GM19468 (cell line): ENCODE measurements around the gene NCOA6.
"Not testable (repeated sequence)": the region's sequence is repeated elsewhere in the genome, so short reads cannot be mapped to it uniquely, and the experiment has no call there.

ENCODE experiments used
- ATAC-seq: cut with Tn5 transposase; IDR thresholded peaks from one replicate; pipeline ENCODE4 v1.9.1; 2021; ENCODE audit warnings: mild to moderate bottlenecking, moderate library complexity, moderate number of reproducible peaks; ENCODE audit not compliant: unreplicated experiment; ENCODE audit errors: extremely low read depth

NCOA6 gene

GRCh38 chr20:34780291-34780690, 45.2 kb downstream of the NCOA6 start:
- ATAC-seq: not testable (repeated sequence)

GRCh38 chr20:34776177-34776576, 49.3 kb downstream of the NCOA6 start:
- no peak for ATAC-seq

DNA sequence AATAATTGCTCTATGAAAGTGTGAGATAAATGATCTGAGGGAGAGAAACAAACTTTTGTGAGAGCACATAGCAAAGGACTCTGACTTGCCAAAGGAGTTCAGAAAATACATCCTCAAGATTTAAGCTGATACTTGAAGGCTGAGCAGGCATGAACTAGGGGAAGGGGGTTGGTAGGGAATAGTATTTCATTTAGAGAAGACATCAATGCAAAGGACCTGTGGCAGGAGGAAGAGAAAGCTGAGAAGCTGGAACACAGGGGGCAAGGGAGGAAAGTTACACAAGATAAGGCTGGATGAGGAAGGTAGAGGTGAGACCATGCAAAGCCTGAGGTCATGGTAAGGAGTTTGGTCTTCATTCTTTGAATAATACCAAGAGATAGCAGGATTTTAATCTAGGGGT, 50.6 kb downstream of the NCOA6 start:
- no peak for ATAC-seq

GRCh38 chr20:34774449-34774848, 51.0 kb downstream of the NCOA6 start:
- ATAC-seq: no peak

- no peak for ATAC-seq
These were observed 51.7 kb downstream of the NCOA6 start for GRCh38 chr20:34773726-34774125.

- no peak for ATAC-seq
These were observed 53.0 kb downstream of the NCOA6 start for GRCh38 chr20:34772437-34772836.

GRCh38 chr20:34771680-34772081, 53.8 kb downstream of the NCOA6 start:
- ATAC-seq: no peak

GRCh38 chr20:34768096-34768495, 57.4 kb downstream of the NCOA6 start:
- no peak for ATAC-seq

DNA sequence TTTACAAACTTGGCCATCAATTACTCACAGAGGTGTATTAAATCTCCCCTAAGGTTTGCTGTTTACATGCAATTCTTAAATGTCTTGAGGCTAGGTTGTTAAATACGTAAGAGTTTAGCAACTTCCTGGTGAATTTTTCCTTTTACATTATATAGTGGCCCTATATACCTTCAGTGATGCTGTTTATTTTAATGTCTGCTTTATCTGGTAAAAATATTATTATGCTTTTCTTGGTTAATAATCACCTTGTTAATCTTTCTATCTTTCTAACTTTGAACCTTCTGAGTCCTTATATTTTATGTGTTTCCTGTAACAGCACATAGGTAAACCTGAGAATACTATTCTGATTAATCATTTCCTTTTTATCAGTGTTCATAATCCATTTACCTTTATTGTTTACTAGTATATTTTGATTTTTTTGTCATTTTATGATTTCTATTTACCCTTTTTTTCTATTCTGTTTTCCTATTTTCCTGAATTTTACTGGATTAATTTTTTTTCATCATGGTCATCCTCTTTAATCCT, 63.4 kb downstream of the NCOA6 start:
- ATAC-seq: no peak

DNA sequence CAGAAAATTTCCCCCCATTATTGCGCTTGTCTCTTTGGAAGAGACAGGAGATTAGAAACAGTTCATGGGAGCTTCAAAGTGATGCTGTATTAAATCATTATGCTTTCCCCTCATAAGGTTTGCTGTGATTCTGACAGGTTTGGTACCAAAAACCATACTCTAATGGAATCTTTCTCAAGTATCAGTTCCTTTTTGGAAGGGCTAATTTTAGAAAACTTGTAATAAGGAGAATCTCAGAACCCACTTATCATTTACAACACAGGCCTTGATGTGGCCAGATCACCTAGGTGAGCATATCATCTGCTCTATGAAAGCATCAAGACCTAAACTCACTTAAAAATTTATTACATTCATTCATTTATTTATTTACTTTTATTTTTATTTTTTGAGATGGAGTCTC, 70.1 kb downstream of the NCOA6 start:
- no peak for ATAC-seq

DNA sequence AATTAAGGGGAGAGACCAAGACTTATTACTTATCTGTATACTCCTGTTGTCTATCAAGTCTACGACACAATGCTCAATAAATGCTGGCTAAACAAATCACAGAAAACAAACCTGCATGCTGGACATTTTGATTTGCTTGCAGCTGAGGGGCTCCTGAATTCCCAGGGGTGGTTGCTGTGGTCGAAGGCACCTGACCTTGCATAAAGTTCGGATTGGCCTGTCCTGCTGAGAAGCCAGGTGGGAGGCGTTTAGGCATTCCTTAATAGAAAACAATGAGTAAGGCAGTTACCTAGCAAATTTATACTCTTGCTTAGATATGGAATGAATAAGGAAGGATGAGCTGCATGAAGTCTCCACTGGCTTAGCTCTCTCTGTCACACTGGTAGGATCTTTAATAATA, 70.8 kb downstream of the NCOA6 start:
- no peak for ATAC-seq

DNA sequence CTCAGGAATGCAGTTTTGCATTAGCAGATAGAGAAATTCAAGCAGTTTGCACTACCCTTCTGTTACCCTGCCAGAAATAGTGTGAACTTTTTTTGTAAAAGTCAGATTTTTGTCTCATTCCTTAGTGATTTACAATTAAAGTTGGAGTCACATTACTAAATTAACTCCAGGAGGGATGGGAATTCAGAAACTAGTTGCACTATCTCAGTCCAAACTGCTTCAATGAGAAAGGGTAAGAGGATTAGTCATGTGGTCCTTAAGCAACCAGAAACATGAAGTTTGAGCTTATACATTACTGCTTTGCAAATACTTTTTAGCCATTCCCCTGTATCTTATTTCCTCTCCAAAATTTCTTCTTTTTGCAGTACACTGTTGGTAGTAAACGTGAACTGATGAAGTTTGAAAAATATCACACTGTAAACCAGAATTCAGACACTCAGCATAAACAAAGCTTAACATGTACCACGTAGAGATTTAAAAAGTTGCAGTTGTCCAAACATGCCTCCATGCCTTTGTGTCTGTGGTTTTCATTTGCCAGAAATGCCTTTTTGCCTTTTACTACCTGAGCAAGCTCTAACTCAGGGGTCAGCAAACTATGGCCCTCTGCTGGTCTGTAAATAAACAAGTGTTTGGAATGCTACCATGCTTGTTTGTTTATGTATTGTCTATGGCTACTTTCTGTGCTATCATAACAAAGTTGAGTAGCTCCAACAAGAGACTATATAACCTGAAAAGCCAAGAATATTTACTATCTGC, 71.6 kb downstream of the NCOA6 start:
- ATAC-seq: no peak

DNA sequence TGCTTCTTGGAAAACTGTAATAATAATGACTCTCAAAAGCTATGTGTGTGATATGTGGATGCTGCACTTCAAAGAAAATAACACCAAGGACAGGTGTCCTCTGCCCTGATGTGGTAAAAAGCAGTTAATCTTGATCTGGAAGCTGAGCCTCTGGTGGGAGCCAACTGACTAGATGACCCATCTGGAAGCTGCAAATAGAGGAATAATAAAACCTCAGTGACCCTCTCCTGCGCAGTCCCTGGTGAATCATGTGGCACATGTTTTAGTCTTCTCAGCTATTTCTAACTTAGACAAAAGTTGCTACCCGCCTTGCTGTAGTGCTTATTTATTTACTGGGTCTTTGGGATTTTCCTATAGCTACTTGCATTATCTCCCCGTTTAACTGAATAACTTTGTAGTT, 74.0 kb downstream of the NCOA6 start:
- ATAC-seq: no peak

DNA sequence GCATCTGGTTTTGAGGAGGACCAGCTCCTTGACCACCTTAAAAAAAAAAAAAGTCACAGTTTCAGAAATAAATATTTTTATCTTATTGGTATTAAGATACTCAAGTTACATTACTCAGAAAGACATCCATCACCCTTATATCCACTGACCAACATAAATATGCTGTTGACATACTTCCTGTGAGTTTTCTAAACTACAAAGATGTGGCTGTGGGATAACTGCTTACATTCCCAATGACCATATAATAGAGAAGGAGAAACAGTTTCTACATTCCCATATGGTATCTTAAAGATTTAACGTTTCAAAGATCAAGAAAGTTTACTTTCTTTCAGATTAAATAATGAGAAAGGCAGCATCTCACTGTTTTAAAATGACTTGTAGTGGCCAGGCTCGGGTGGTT, 75.0 kb downstream of the NCOA6 start:
- ATAC-seq: no peak

DNA sequence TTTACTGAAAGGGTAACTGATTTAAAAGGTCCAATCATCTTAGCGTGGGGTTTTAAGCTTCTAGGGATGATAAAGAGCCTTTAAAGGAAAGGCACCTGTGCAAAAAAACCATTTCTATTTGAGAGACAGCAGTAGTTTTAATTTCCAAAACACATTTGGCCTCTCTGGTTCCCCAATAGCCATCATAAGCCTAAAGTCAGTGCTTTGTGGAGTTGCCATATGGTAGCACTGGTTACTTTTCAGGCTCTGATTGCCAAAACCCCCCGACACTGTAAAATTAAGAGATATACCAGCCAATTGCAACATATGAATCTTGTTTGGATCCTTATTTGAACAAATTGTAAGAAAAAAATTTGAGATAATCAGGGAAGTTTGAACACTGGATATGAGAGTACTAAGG, 76.7 kb downstream of the NCOA6 start:
- ATAC-seq: no peak

- no peak for ATAC-seq
These were observed 78.0 kb downstream of the NCOA6 start for GRCh38 chr20:34747479-34747878.

DNA sequence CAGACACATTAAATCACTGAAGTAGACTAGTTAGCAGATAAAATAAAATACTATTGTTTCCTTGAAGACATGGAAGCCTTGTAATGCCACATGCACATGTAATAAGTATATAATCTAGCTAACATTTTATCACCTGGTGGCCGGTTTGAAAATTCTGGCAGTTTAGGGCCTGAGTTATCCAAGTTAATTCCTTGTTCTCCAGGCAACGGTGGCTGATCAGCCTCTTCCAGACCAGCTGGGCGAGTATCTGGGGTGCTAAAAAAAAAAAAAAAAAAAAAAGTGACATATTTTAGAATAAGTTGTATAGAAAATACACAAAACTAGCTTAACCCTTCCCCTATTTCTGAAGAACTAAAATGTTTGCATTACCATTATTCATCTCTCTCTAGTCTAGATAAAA, 78.8 kb downstream of the NCOA6 start:
- ATAC-seq: no peak

DNA sequence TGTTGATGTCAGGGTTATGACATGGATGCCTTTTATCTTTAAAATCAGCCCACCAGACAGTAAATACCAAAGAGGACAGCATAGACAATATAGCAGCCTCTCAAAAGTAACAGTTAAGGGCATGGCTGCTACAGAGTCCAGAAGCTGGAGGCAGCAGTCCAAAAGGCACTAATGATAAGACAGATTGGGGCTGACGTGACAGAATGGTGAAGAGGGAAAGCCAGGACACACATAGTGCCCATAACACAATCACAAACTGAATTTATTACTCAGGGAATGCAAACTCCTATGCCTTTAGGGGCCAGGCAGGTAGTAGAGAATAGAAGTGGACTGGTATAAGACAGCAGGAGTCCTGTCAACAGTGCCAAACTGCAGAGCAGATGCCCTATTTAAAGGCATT, 80.6 kb downstream of the NCOA6 start:
- no peak for ATAC-seq

- no peak for ATAC-seq
These were observed 81.1 kb downstream of the NCOA6 start for GRCh38 chr20:34744340-34744739.

GRCh38 chr20:34743039-34743438, 82.4 kb downstream of the NCOA6 start:
- no peak for ATAC-seq

GRCh38 chr20:34736106-34736735, 89.2 kb downstream of the NCOA6 start:
- no peak for ATAC-seq

- no peak for ATAC-seq
These were observed 92.9 kb downstream of the NCOA6 start for GRCh38 chr20:34732523-34732922.
